Gastroesophageal sphincter (tissue), 4 donors: ENCODE data around the gene LTBP1. TPM values are rescaled to one million over a fixed set of nuclear protein-coding genes. Genes with fewer than 3 reads are reported as not detected.

Experiments used
- ATAC-seq: fragments of 150-250 bp; one replicate; pipeline ENCODE4 v1.9.1; 2016; ENCODE audit warnings: mild to moderate bottlenecking, moderate library complexity
- H3K27ac ChIP-seq, 4 donors: fragments of 200-600 bp; sonication (generic) in 3 of 4; 1 replicate in 3 of 4; 2 replicates in 1 of 4; pipeline ENCODE4 v1.5.1; 2016 to 2019
- H3K27me3 ChIP-seq: fragments of 200-600 bp; sonication (generic); one replicate; pipeline ENCODE4 v1.5.1; 2019
- H3K36me3 ChIP-seq, 2 donors: fragments of 200-600 bp; sonication (generic); one replicate each; pipeline ENCODE4 v1.5.1; 2019; ENCODE audit warnings: control low read depth in 1 of 2
- H3K4me1 ChIP-seq, 3 donors: fragments of 200-600 bp; sonication (generic); 1 replicate in 2 of 3; 2 replicates in 1 of 3; pipeline ENCODE4 v1.5.1; 2016 to 2019; ENCODE audit warnings: control low read depth in 2 of 3
- H3K4me3 ChIP-seq, 2 donors: fragments of 200-600 bp; sonication (generic); one replicate each; pipeline ENCODE4 v1.5.1; 2019; ENCODE audit warnings: mild to moderate bottlenecking in 1 of 2, moderate library complexity in 1 of 2
- H3K9me3 ChIP-seq, 3 donors: fragments of 200-600 bp; sonication (generic); one replicate each; pipeline ENCODE4 v1.5.1; 2017 to 2019; ENCODE audit warnings: control low read depth in 2 of 3
- EP300 ChIP-seq: sonication (generic); formaldehyde crosslinking; IDR thresholded peaks from one replicate; pipeline ENCODE4 v1.6.1; 2017; ENCODE audit warnings: antibody characterized with exemption, mild to moderate bottlenecking
- POLR2A ChIP-seq, 2 donors: fragments of 450-650 bp; IDR thresholded peaks; one replicate each; pipeline ENCODE4 v1.6.1; 2017; ENCODE audit warnings: antibody characterized with exemption in 2 of 2, mild to moderate bottlenecking in 2 of 2, moderate library complexity in 1 of 2
- POLR2AphosphoS5 ChIP-seq: sonication (generic); formaldehyde crosslinking; IDR thresholded peaks from one replicate; pipeline ENCODE4 v1.6.1; 2017; ENCODE audit warnings: antibody characterized with exemption
- WGBS, 2 donors: methylation state at CpG; one replicate each; pipeline ENCODE4 v1.1.5; 2018; ENCODE audit warnings: low coverage in 1 of 2; 5-methylcytosine and 5-hydroxymethylcytosine counted together
- total RNA-seq, 4 donors: library from RNA; depleted of rRNA; stranded (reverse); fragments of >200 nt; gene quantifications; one replicate each; pipeline ENCODE4 v1.1.0, GENCODE V29; 2016
- TF ChIP-seq, protein P1 (sequence below), 4 experiments: fragments of 200-600 bp in 2 of 4; fragments of 450-650 bp in 2 of 4; sonication (generic) in 1 of 4; IDR thresholded peaks; one replicate each; pipeline ENCODE4 v1.5.1; 2017 to 2019; ENCODE audit warnings: antibody characterized with exemption in 4 of 4, mild to moderate bottlenecking in 2 of 4, moderate library complexity in 2 of 4

The LTBP1 gene
- total RNA-seq, 4 donors from 2014 or later = 238 to 493 (median 378) TPM

DNA sequence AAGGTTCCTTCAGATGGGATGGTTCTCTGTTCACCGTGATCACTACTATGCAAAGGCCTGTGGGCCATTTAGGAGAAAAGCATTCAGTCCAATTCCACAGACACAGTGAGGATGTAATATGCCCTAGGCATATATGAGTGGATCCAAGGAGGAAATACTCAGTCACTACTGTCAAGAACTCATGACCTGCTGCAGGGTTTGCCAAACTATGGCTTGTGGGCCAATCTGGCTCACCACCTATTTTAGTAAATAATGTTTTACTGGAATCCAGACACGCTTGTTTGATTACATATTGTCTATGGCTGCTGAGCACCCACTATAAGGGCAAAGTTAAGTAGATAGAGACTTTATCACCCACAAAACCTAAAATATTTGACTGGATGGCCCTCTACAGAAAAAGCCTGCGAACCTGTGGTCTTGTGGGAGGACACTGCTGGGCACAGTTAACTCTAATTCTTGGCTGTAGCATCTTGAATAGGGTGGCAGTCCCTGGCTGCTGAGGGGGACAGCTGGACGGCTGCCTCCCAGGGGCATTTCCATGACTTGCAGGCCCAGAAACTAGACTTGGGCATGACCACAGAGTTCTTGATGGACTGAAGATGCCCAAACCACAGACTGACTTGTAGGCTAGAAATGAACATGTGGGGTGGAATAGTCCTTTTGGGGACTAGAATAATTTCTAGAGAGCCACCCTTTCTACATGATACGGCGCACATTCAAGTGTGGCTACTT lies 20.6 kb upstream of the LTBP1 start:
- no peak overlapping the region for H3K27ac ChIP-seq
- no peaks in the 10 kb centered on the region for H3K27me3 ChIP-seq
- H3K9me3 ChIP-seq = no peaks in the 10 kb centered on the region
- TF ChIP-seq, protein P1, sequence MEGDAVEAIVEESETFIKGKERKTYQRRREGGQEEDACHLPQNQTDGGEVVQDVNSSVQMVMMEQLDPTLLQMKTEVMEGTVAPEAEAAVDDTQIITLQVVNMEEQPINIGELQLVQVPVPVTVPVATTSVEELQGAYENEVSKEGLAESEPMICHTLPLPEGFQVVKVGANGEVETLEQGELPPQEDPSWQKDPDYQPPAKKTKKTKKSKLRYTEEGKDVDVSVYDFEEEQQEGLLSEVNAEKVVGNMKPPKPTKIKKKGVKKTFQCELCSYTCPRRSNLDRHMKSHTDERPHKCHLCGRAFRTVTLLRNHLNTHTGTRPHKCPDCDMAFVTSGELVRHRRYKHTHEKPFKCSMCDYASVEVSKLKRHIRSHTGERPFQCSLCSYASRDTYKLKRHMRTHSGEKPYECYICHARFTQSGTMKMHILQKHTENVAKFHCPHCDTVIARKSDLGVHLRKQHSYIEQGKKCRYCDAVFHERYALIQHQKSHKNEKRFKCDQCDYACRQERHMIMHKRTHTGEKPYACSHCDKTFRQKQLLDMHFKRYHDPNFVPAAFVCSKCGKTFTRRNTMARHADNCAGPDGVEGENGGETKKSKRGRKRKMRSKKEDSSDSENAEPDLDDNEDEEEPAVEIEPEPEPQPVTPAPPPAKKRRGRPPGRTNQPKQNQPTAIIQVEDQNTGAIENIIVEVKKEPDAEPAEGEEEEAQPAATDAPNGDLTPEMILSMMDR (IDR thresholded peaks at IDR 0.05) = no peak
- TF ChIP-seq POLR2A (IDR thresholded peaks at IDR 0.05) (no peak), EP300 (no peak), POLR2AphosphoS5 (no peak)
- no peak for ATAC-seq
- WGBS, 2 donors = 93 to 100% methylated on average over 3 to 5 of the region's 6 CpGs
- no peaks in the 10 kb centered on the region for H3K36me3 ChIP-seq
- H3K4me3 ChIP-seq = no peak overlapping the region
- no peaks in the 10 kb centered on the region for H3K4me1 ChIP-seq

DNA sequence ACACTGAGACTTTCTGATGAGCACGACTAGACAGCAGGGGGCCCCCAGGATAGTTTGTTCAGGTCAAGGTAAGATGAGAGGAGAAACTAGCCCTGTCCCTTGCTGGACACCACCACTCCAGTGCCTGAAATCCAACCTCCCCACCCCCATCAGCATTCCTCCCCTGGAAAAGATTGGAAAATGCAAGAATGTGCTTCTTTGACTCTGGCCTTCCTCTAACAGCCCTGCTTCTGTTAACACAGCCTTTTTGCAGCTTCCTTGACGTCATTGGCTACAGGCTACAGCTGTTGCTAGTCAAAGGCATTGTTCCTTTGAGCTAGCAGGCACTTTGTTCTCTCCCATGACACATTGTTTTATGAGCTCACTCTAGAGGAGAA lies 20.1 kb upstream of the LTBP1 start:
- Histone ChIP-seq H3K27ac (no peak overlapping the region), H3K27me3 (no peaks in the 10 kb centered on the region), H3K36me3 (no peaks in the 10 kb centered on the region), H3K4me1 (no peaks in the 10 kb centered on the region), H3K9me3 (no peaks in the 10 kb centered on the region), H3K4me3 (no peak overlapping the region)
- ATAC-seq = no peak
- 46 to 83% methylated on average over 1 to 2 of the region's 2 CpGs for WGBS, 2 donors
- TF ChIP-seq EP300 (no peak), POLR2A (IDR thresholded peaks at IDR 0.05) (no peak), POLR2AphosphoS5 (no peak)
- TF ChIP-seq, protein P1 (IDR thresholded peaks at IDR 0.05) = no peak

DNA sequence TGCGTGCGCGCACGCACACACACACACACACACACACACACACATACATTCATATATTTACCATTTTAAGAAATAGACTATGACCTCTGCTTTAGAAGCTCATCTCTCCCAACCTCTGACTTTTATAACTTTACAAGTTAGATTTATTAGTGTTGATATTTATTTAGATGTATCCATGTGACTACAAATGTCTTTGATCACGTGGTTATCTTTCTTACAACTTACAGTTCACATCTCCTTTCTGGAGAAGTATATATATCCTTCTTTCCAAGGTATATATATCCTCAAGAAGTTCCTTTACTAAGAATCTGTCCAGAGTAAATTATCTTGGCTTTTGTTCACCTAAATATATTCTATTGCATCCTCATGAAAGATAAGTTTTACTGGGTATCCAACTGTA lies 16.3 kb upstream of the LTBP1 start:
- Histone ChIP-seq H3K4me3 (no peak overlapping the region), H3K36me3 (no peaks in the 10 kb centered on the region), H3K27me3 (peaks cover 8% of the 10 kb centered on the region), H3K9me3 (no peaks in the 10 kb centered on the region), H3K27ac (no peak overlapping the region), H3K4me1 (no peaks in the 10 kb centered on the region)
- WGBS, 2 donors = 69 to 72% methylated on average over 5 of the region's 5 CpGs
- no peak for ATAC-seq
- TF ChIP-seq POLR2AphosphoS5 (no peak), POLR2A (IDR thresholded peaks at IDR 0.05) (no peak), EP300 (no peak)
- TF ChIP-seq, protein P1 (IDR thresholded peaks at IDR 0.05) = no peak

DNA sequence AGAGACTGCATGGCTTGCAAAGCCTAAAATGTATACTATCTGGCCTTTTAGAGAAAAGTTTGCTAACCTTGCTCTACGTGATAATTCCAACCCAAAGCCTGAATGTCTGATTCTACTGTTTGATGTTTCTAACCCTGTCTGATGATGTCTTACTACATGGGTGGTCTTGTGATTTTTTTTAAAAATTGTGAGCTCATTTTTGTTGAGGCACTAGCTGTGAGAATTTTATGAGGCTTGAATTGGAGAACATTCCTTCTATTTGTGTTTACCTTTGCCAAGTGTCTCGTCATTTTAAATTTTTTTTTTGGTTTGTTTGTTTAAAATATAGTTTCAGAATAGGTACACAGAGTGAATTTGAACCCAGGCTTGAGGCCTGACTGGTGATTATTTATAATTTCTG lies 15.2 kb upstream of the LTBP1 start:
- Histone ChIP-seq H3K9me3 (no peaks in the 10 kb centered on the region), H3K4me3 (no peak overlapping the region), H3K4me1 (no peaks in the 10 kb centered on the region), H3K27ac (no peak overlapping the region), H3K36me3 (no peaks in the 10 kb centered on the region), H3K27me3 (peaks cover 12% of the 10 kb centered on the region)
- WGBS, 2 donors = 83 to 93% methylated on average over 2 of the region's 2 CpGs
- no peak for ATAC-seq
- no peak for TF ChIP-seq EP300
- TF ChIP-seq POLR2A (IDR thresholded peaks at IDR 0.05) = no peak
- TF ChIP-seq, protein P1 (IDR thresholded peaks at IDR 0.05) = no peak
- no peak for TF ChIP-seq POLR2AphosphoS5
